Endothelial cell of umbilical vein (primary cell): ENCODE measurements around the gene CACNA1S. TPM values are rescaled to one million over a fixed set of nuclear protein-coding genes. Genes with fewer than 3 reads are reported as not detected.
A peak's percentile ranks its signal among the peaks of the same experiment; 100 is the strongest.

Experiments used
- BruUV-seq: library from RNA; stranded (reverse); fragments of 400-500 nt; replicated peaks from 2 replicates; lab custom pipeline; 2021; lab: Mats Ljungman, UMichigan
- CTCF ChIA-PET: fragments of 300-600, 350-600 bp; sonication (Branson Sonifier 250); formaldehyde crosslinking; loops from one replicate; lab custom pipeline; 2021; ENCODE audit warnings: antibody characterized with exemption, inconsistent platforms; lab: Charles Lee
- POLR2A ChIA-PET: fragments of 300-600, 350-600 bp; sonication (Branson Sonifier 250); formaldehyde crosslinking; loops from one replicate; lab custom pipeline; 2021; ENCODE audit warnings: antibody characterized with exemption, inconsistent platforms; lab: Charles Lee
- DNase-seq: peaks from one replicate; pipeline ENCODE4 v3.0.0-alpha.2; 2011; ENCODE audit warnings: low read depth, low spot score
- FAIRE-seq: peaks from 2 replicates; lab custom pipeline; 2011; peaks lifted over from hg19 to GRCh38; lab: Jason Lieb, UNC
- H2AFZ ChIP-seq: 2 replicates; pipeline ENCODE4 v1.6.0; 2012; ENCODE audit warnings: low read depth, low read length, control low read depth, inconsistent platforms
- H3K27ac ChIP-seq: 2 replicates; pipeline ENCODE4 v1.5.1; 2011; ENCODE audit warnings: low read depth, mild to moderate bottlenecking, control low read depth, low read length, moderate library complexity; ENCODE audit not compliant: insufficient read depth
- H3K27me3 ChIP-seq, 2 experiments: 2 replicates each; pipeline versions ENCODE4 v1.6.0 to v1.6.1; 2011; ENCODE audit warnings: low read length in 2 of 2, mixed read lengths in 1 of 2; ENCODE audit not compliant: control insufficient read depth in 2 of 2, insufficient read depth in 2 of 2
- H3K36me3 ChIP-seq, 2 experiments: 2 replicates in 1 of 2; 3 replicates in 1 of 2; pipeline ENCODE4 v1.5.1; 2011; ENCODE audit warnings: low read length in 2 of 2, mild to moderate bottlenecking in 1 of 2, moderate library complexity in 1 of 2; ENCODE audit not compliant: control insufficient read depth in 2 of 2, insufficient read depth in 2 of 2; ENCODE audit errors: extremely low read depth in 1 of 2
- H3K4me1 ChIP-seq: 3 replicates; pipeline ENCODE4 v1.5.1; 2011; ENCODE audit warnings: mild to moderate bottlenecking, low read length; ENCODE audit not compliant: control insufficient read depth, insufficient read depth; ENCODE audit errors: extremely low read depth
- H3K4me2 ChIP-seq: 2 replicates; pipeline ENCODE4 v1.6.1; 2011; ENCODE audit warnings: low read length, control low read depth, mixed read lengths; ENCODE audit not compliant: insufficient read depth
- H3K4me3 ChIP-seq, 3 experiments: fragments of 200-600 bp in 1 of 3; sonication (generic), shearing (Covaris generic) in 1 of 3; replicated peaks in 1 of 3; 2 replicates each; pipeline ENCODE4 v1.5.1; 2011 to 2016; ENCODE audit warnings: control low read depth in 3 of 3, low read length in 3 of 3, mild to moderate bottlenecking in 2 of 3, inconsistent platforms in 1 of 3, low read depth in 1 of 3, moderate library complexity in 1 of 3; ENCODE audit not compliant: insufficient read depth in 1 of 3
- H3K79me2 ChIP-seq: 2 replicates; pipeline ENCODE4 v1.6.0; 2012; ENCODE audit warnings: low read length, inconsistent platforms; ENCODE audit not compliant: control insufficient read depth, insufficient read depth
- H3K9ac ChIP-seq: replicated peaks from 2 replicates; pipeline ENCODE3; 2011; ENCODE audit warnings: low read length, control low read depth; ENCODE audit not compliant: insufficient read depth; ENCODE audit errors: extremely low read depth
- H3K9me1 ChIP-seq: replicated peaks from 3 replicates; pipeline ENCODE4 v1.6.0; 2011; ENCODE audit warnings: mild to moderate bottlenecking, low read length; ENCODE audit not compliant: control insufficient read depth, insufficient read depth; ENCODE audit errors: extremely low read depth
- H3K9me3 ChIP-seq: replicated peaks from 2 replicates; pipeline ENCODE4 v1.5.1; 2012; ENCODE audit warnings: low read length, inconsistent platforms; ENCODE audit not compliant: control insufficient read depth, insufficient read depth
- H4K20me1 ChIP-seq: replicated peaks from 2 replicates; pipeline ENCODE3; 2011; ENCODE audit warnings: mild to moderate bottlenecking, low read length; ENCODE audit not compliant: control insufficient read depth, insufficient read depth; ENCODE audit errors: extremely low read depth
- EZH2 ChIP-seq: IDR thresholded peaks from 2 replicates; pipeline ENCODE4 v1.6.1; 2012; ENCODE audit warnings: borderline replicate concordance, low read depth, mild to moderate bottlenecking, moderate library complexity, low read length, inconsistent platforms; ENCODE audit not compliant: severe bottlenecking
- FOS ChIP-seq: IDR thresholded peaks from 2 replicates; pipeline ENCODE4 v1.6.1; 2011; ENCODE audit warnings: mild to moderate bottlenecking, low read length, moderate library complexity, borderline replicate concordance; ENCODE audit not compliant: insufficient read depth
- GATA2 ChIP-seq: IDR thresholded peaks from 2 replicates; pipeline ENCODE4 v1.7.0; 2011; ENCODE audit warnings: low read depth, mild to moderate bottlenecking, moderate library complexity, mixed read lengths, low read length; ENCODE audit not compliant: insufficient read length, insufficient read depth
- JUN ChIP-seq: IDR thresholded peaks from 2 replicates; pipeline ENCODE4 v1.6.1; 2011; ENCODE audit warnings: borderline replicate concordance, low read depth; ENCODE audit not compliant: insufficient read length, insufficient read depth
- MYC ChIP-seq: IDR thresholded peaks from one replicate; pipeline ENCODE4 v1.6.1; 2011; ENCODE audit warnings: mild to moderate bottlenecking, low read depth, low read length
- POLR2A ChIP-seq: IDR thresholded peaks from 2 replicates; pipeline ENCODE4 v1.6.1; 2012; ENCODE audit warnings: low read depth, mild to moderate bottlenecking, control low read depth, low read length
- POLR2AphosphoS5 ChIP-seq: IDR thresholded peaks from 2 replicates; pipeline ENCODE4 v1.6.1; 2012; ENCODE audit warnings: low read depth, mild to moderate bottlenecking, control low read depth, low read length, moderate library complexity; ENCODE audit not compliant: insufficient read depth
- dilution Hi-C: fragments of 300-500 bp; cut with MboI; formaldehyde crosslinking; loops from one replicate; pipeline ENCODE4 v1.15.0; 2019; ENCODE audit warnings: low sequenced_read_pairs; ENCODE audit not compliant: extremely low pct_ligation_motif_present
- intact Hi-C: fragments of 100-400 bp; cut with micrococcal nuclease; formaldehyde crosslinking; loops from one replicate; pipeline ENCODE4 v1.10.0; 2022
- polyA plus RNA-seq, 4 experiments: library from polyadenylated mRNA; depleted of rRNA in 3 of 4; stranded (reverse) in 3 of 4; unstranded in 1 of 4; fragments of >200 nt; gene quantifications; 2 replicates each; pipeline versions ENCODE4 v1.2.1 to v1.2.3, GENCODE V29; 2011 to 2012; ENCODE audit warnings: missing spikeins in 1 of 4
- total RNA-seq: library from RNA; stranded (reverse); gene quantifications from 2 replicates; pipeline ENCODE4 v1.2.3, GENCODE V29; 2021
- TF ChIP-seq, protein P1 (sequence below): IDR thresholded peaks from 2 replicates; pipeline ENCODE4 v1.6.1; 2011; ENCODE audit not compliant: insufficient read depth, insufficient read length
- TF ChIP-seq, protein P2 (sequence below), 2 donors: IDR thresholded peaks; 1 replicate in 1 of 2; 2 replicates in 1 of 2; pipeline ENCODE4 v1.5.1; 2011; ENCODE audit warnings: low read length in 2 of 2, mild to moderate bottlenecking in 2 of 2, moderate library complexity in 2 of 2, control low read depth in 1 of 2, inconsistent platforms in 1 of 2, low read depth in 1 of 2; ENCODE audit not compliant: insufficient read depth in 1 of 2; ENCODE audit errors: extremely low read depth in 1 of 2

Gene CACNA1S
- total and polyA plus RNA-seq, 2 donors (not counting 3 experiments of a cell fraction or from before 2014, with no cell fraction given): not detected

GRCh38 chr1:201026234-201026633, 86.0 kb downstream of the CACNA1S start:
- dilution Hi-C loops (no loop called here), intact Hi-C loops (loop anchor here (5.0 kb wide), 1 partner anchor 404 kb away; the partner anchor contains the start of gene KIF14)
- Histone ChIP-seq H3K27ac (no peak overlapping the region), H3K9ac (no peak overlapping the region), H3K4me2 (no peak overlapping the region), H3K79me2 (no peaks in the 10 kb centered on the region), H3K27me3 (no peaks in the 10 kb centered on the region), H3K9me3 (no peaks in the 10 kb centered on the region), H3K4me1 (peaks cover 35% of the 10 kb centered on the region), H3K9me1 (no peaks in the 10 kb centered on the region), H2AFZ (no peak overlapping the region), H3K36me3 (no peaks in the 10 kb centered on the region), H4K20me1 (no peaks in the 10 kb centered on the region), H3K4me3 (no peak overlapping the region)
- TF ChIP-seq FOS: no peak
- TF ChIP-seq JUN: no peak
- ChIA-PET POLR2A (interaction anchor here (0.5 kb wide), 1 partner anchor 363 kb away, joined by 9 read pairs; no protein-coding TSS in a partner anchor), CTCF (interaction anchor here (0.6 to 7.0 kb wide), 12 partner anchors 8 to 661 kb away, joined by 4 to 94 read pairs (median 11); no protein-coding TSS in a partner anchor)
- DNase-seq (no peak), FAIRE-seq (no peak)
- BruUV-seq: no TSS peak

DNA sequence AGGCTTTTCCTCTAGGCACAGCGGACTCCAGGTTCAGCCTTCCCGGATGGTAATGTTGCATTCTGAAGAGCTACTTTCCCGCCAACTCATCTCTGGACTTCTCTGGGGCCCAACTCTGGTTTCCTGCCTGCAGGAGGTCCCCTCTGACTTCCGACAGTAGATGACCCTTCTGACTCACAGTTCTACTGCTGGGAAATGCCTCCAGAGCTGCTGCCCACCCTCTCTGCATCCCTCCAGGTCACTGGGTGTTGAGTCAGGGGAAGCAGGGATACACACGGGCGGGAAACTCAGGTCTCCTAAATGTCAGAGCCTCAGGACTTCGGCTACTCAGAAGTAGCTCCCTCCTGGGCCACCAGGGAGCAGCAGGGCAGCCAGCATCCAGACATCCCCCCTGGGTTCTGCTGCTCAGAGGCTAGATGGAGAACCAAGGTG, 86.6 kb downstream of the CACNA1S start:
- no TSS peak for BruUV-seq
- Histone ChIP-seq H3K4me1 (peaks cover 35% of the 10 kb centered on the region), H3K9me1 (no peaks in the 10 kb centered on the region), H3K4me3 (no peak overlapping the region), H3K9ac (no peak overlapping the region), H4K20me1 (no peaks in the 10 kb centered on the region), H3K9me3 (no peaks in the 10 kb centered on the region), H3K79me2 (no peaks in the 10 kb centered on the region), H3K4me2 (no peak overlapping the region), H2AFZ (no peak overlapping the region), H3K36me3 (no peaks in the 10 kb centered on the region), H3K27ac (no peak overlapping the region), H3K27me3 (no peaks in the 10 kb centered on the region)
- FAIRE-seq (peak; percentile 89), DNase-seq (peak; percentile 47)
- ChIA-PET CTCF (interaction anchor here (0.7 to 7.0 kb wide), 16 partner anchors 9 to 94 kb away, joined by 3 to 94 read pairs (median 9); no protein-coding TSS in a partner anchor), POLR2A (interaction anchor here (0.5 kb wide), 1 partner anchor 363 kb away, joined by 9 read pairs; no protein-coding TSS in a partner anchor)
- dilution Hi-C loops (no loop called here), intact Hi-C loops (loop anchor here (1.0 to 5.0 kb wide), 2 partner anchors 18 to 403 kb away; partner anchors contain the start of gene KIF14)
- peak; percentile 74 for TF ChIP-seq FOS
- TF ChIP-seq, protein P1, sequence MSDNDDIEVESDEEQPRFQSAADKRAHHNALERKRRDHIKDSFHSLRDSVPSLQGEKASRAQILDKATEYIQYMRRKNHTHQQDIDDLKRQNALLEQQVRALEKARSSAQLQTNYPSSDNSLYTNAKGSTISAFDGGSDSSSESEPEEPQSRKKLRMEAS: no peak
- TF ChIP-seq POLR2A: no peak
- TF ChIP-seq JUN: no peak
- TF ChIP-seq EZH2: no peak
- TF ChIP-seq MYC: no peak
- TF ChIP-seq, protein P2, sequence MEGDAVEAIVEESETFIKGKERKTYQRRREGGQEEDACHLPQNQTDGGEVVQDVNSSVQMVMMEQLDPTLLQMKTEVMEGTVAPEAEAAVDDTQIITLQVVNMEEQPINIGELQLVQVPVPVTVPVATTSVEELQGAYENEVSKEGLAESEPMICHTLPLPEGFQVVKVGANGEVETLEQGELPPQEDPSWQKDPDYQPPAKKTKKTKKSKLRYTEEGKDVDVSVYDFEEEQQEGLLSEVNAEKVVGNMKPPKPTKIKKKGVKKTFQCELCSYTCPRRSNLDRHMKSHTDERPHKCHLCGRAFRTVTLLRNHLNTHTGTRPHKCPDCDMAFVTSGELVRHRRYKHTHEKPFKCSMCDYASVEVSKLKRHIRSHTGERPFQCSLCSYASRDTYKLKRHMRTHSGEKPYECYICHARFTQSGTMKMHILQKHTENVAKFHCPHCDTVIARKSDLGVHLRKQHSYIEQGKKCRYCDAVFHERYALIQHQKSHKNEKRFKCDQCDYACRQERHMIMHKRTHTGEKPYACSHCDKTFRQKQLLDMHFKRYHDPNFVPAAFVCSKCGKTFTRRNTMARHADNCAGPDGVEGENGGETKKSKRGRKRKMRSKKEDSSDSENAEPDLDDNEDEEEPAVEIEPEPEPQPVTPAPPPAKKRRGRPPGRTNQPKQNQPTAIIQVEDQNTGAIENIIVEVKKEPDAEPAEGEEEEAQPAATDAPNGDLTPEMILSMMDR (IDR thresholded peaks at IDR 0.05; ENCODE audit: extremely low read depth in 1 of 2, insufficient read depth in 1 of 2, low read depth in 1 of 2, low read length in 2 of 2): peak; percentile 34 to 57
- TF ChIP-seq GATA2: no peak
- TF ChIP-seq POLR2AphosphoS5: peak; percentile 40
